Uterus (tissue), 4 donors: ENCODE results near the gene TLCD4. TPM values are rescaled to one million over a fixed set of nuclear protein-coding genes. Genes with fewer than 3 reads are reported as not detected.
"Not testable (repeated sequence)": the region's sequence is repeated elsewhere in the genome, so short reads cannot be mapped to it uniquely, and the experiment has no call there.

ENCODE experiments used
- DNase-seq, 2 donors: peaks; one replicate each; pipeline ENCODE4 v3.0.0-alpha.2; 2019 to 2020
- H3K27ac ChIP-seq, 2 donors: fragments of 200-600 bp; sonication (generic); 1 replicate in 1 of 2; 2 replicates in 1 of 2; pipeline ENCODE4 v1.5.1; 2016 to 2018
- H3K27me3 ChIP-seq, 2 donors: fragments of 200-600 bp; sonication (generic); one replicate each; pipeline ENCODE4 v1.5.1; 2018 to 2019; ENCODE audit warnings: control low read depth in 1 of 2
- H3K36me3 ChIP-seq, 2 donors: fragments of 200-600 bp; sonication (generic); one replicate each; pipeline ENCODE4 v1.5.1; 2019; ENCODE audit warnings: control low read depth in 1 of 2
- H3K4me1 ChIP-seq, 2 donors: fragments of 200-600 bp; sonication (generic); one replicate each; pipeline ENCODE4 v1.5.1; 2018 to 2019; ENCODE audit warnings: control low read depth in 1 of 2
- H3K4me3 ChIP-seq, 2 donors: fragments of 200-600 bp; sonication (generic); 1 replicate in 1 of 2; 2 replicates in 1 of 2; pipeline ENCODE4 v1.5.1; 2018 to 2019; ENCODE audit warnings: mild to moderate bottlenecking in 1 of 2
- H3K9me3 ChIP-seq, 2 donors: fragments of 200-600 bp; sonication (generic); one replicate each; pipeline ENCODE4 v1.5.1; 2019; ENCODE audit warnings: control low read depth in 1 of 2
- CTCF ChIP-seq, 4 experiments: fragments of 200-600 bp in 2 of 4; fragments of 450-650 bp in 2 of 4; sonication (generic) in 2 of 4; IDR thresholded peaks; one replicate each; pipeline ENCODE4 v1.5.1; 2016 to 2019; ENCODE audit warnings: antibody characterized with exemption in 4 of 4, mild to moderate bottlenecking in 2 of 4, moderate library complexity in 1 of 4
- POLR2A ChIP-seq, 2 donors: fragments of 450-650 bp; IDR thresholded peaks; one replicate each; pipeline ENCODE4 v1.6.1; 2016; ENCODE audit warnings: antibody characterized with exemption in 2 of 2, mild to moderate bottlenecking in 1 of 2, moderate library complexity in 1 of 2
- intact Hi-C: fragments of 100-400 bp; cut with DNase I; formaldehyde crosslinking; loops from one replicate; pipeline ENCODE4 v1.15.1; 2023; ENCODE audit warnings: low total_unique reads
- total RNA-seq, 4 donors: library from RNA; depleted of rRNA in 3 of 4; stranded (reverse); fragments of >200 nt in 3 of 4; gene quantifications; one replicate each; pipeline versions ENCODE4 v1.1.0 to v1.2.4, GENCODE V29; 2014 to 2023
- donor health status: DM: yes; HTN: yes; CAD: no.

TLCD4 gene
- total RNA-seq, 4 donors from 2014 or later, result 2.0 to 42.6 (median 13.1) TPM

GRCh38 chr1:95088303-95088702 lies 28.9 kb upstream of the TLCD4 start:
- intact Hi-C loops, result no loop called here
- TF ChIP-seq POLR2A (IDR thresholded peaks at IDR 0.05), result no peak

GRCh38 chr1:95089650-95090287 lies 27.4 kb upstream of the TLCD4 start:
- intact Hi-C loops, result no loop called here
- no peak for TF ChIP-seq POLR2A (IDR thresholded peaks at IDR 0.05)
- no peak for DNase-seq

More at GRCh38 chr1:95088303-95088702, 28.9 kb upstream of the TLCD4 start:
- H3K9me3 ChIP-seq, result no peaks in the 10 kb centered on the region
- no peak overlapping the region for H3K27ac ChIP-seq
- H3K4me3 ChIP-seq, result no peak overlapping the region
- no peaks in the 10 kb centered on the region for H3K27me3 ChIP-seq
- H3K36me3 ChIP-seq, result no peaks in the 10 kb centered on the region
- no peak for DNase-seq
- no peaks in the 10 kb centered on the region for H3K4me1 ChIP-seq

GRCh38 chr1:95091290-95091689 lies 25.9 kb upstream of the TLCD4 start:
- intact Hi-C loops, H3K27ac ChIP-seq, H3K4me3 ChIP-seq, H3K36me3 ChIP-seq, H3K9me3 ChIP-seq, DNase-seq, H3K27me3 ChIP-seq, H3K4me1 ChIP-seq: not testable (repeated sequence)

More at GRCh38 chr1:95089650-95090287, 27.4 kb upstream of the TLCD4 start:
- Histone ChIP-seq H3K27ac (no peak overlapping the region), H3K27me3 (no peaks in the 10 kb centered on the region), H3K4me3 (no peak overlapping the region), H3K36me3 (no peaks in the 10 kb centered on the region), H3K4me1 (no peaks in the 10 kb centered on the region), H3K9me3 (no peaks in the 10 kb centered on the region)

GRCh38 chr1:95092891-95093290 lies 24.3 kb upstream of the TLCD4 start:
- DNase-seq, H3K27me3 ChIP-seq, H3K36me3 ChIP-seq, H3K27ac ChIP-seq, H3K4me1 ChIP-seq, H3K4me3 ChIP-seq, H3K9me3 ChIP-seq, intact Hi-C loops: not testable (repeated sequence)

GRCh38 chr1:95093296-95093695 lies 23.9 kb upstream of the TLCD4 start:
- no peaks in the 10 kb centered on the region for H3K36me3 ChIP-seq
- TF ChIP-seq CTCF (IDR thresholded peaks at IDR 0.05) (no peak), POLR2A (IDR thresholded peaks at IDR 0.05) (no peak)
- DNase-seq, result no peak
- intact Hi-C loops, result no loop called here
- no peaks in the 10 kb centered on the region for H3K27me3 ChIP-seq
- no peaks in the 10 kb centered on the region for H3K9me3 ChIP-seq
- no peak overlapping the region for H3K4me3 ChIP-seq
- no peak overlapping the region for H3K27ac ChIP-seq
- H3K4me1 ChIP-seq, result no peaks in the 10 kb centered on the region

- H3K9me3 ChIP-seq, result no peaks in the 10 kb centered on the region
- no peak overlapping the region for H3K4me3 ChIP-seq
- no peak overlapping the region for H3K27ac ChIP-seq
- no peaks in the 10 kb centered on the region for H3K36me3 ChIP-seq
- intact Hi-C loops, result no loop called here
- no peaks in the 10 kb centered on the region for H3K27me3 ChIP-seq
- no peak for TF ChIP-seq CTCF (IDR thresholded peaks at IDR 0.05)
- TF ChIP-seq POLR2A (IDR thresholded peaks at IDR 0.05), result no peak
- DNase-seq, result no peak
- no peaks in the 10 kb centered on the region for H3K4me1 ChIP-seq
Observed at GRCh38 chr1:95094923-95095322, 22.2 kb upstream of the TLCD4 start.

- intact Hi-C loops, result no loop called here
- no peak overlapping the region for H3K4me3 ChIP-seq
Observed at GRCh38 chr1:95095833-95096217, 21.3 kb upstream of the TLCD4 start.

More at GRCh38 chr1:95095833-95096217, 21.3 kb upstream of the TLCD4 start:
- no peak overlapping the region for H3K27ac ChIP-seq
- no peaks in the 10 kb centered on the region for H3K27me3 ChIP-seq
- no peak for TF ChIP-seq CTCF (IDR thresholded peaks at IDR 0.05)
- no peak for TF ChIP-seq POLR2A (IDR thresholded peaks at IDR 0.05)
- H3K36me3 ChIP-seq, result no peaks in the 10 kb centered on the region
- no peaks in the 10 kb centered on the region for H3K4me1 ChIP-seq
- no peaks in the 10 kb centered on the region for H3K9me3 ChIP-seq
- DNase-seq, result no peak
